Midbrain (tissue), 1 donor: ENCODE measurements around the gene CD247.

Source experiments
- DNase-seq: peaks from one replicate; lab custom pipeline; 2025; lab: John Stamatoyannopoulos, UW

CD247 gene

GRCh38 chr1:167542109-167543032 is 24.0 kb upstream of the CD247 start:
- no peak for DNase-seq

- DNase-seq, result no peak
These were observed 23.3 kb upstream of the CD247 start for GRCh38 chr1:167541610-167542009.

- DNase-seq, result no peak
These were observed 22.7 kb upstream of the CD247 start for GRCh38 chr1:167541003-167541402.

- no peak for DNase-seq
These were observed 20.3 kb upstream of the CD247 start for GRCh38 chr1:167538657-167539056.

- DNase-seq, result peak; percentile 83
These were observed 15.5 kb upstream of the CD247 start for GRCh38 chr1:167533851-167534300.

GRCh38 chr1:167532964-167533824 is 14.9 kb upstream of the CD247 start:
- DNase-seq, result no peak

GRCh38 chr1:167532375-167532774 is 14.0 kb upstream of the CD247 start:
- no peak for DNase-seq

- DNase-seq, result no peak
These were observed 11.6 kb upstream of the CD247 start for GRCh38 chr1:167529829-167530474.

- DNase-seq, result no peak
These were observed 9.9 kb upstream of the CD247 start for GRCh38 chr1:167528057-167528728.

GRCh38 chr1:167526667-167527383 is 8.5 kb upstream of the CD247 start:
- no peak for DNase-seq

- DNase-seq, result peak; percentile 54
These were observed 6.3 kb upstream of the CD247 start for GRCh38 chr1:167524651-167525050.

- no peak for DNase-seq
These were observed 3.9 kb upstream of the CD247 start for GRCh38 chr1:167522246-167522645.

- DNase-seq, result no peak
These were observed 2.4 kb upstream of the CD247 start for GRCh38 chr1:167520711-167521206.

- no peak for DNase-seq
These were observed 596 bp downstream of the CD247 start for GRCh38 chr1:167517535-167518330.

- no peak for DNase-seq
These were observed 1.6 kb downstream of the CD247 start for GRCh38 chr1:167516404-167517388.

- no peak for DNase-seq
These were observed 2.4 kb downstream of the CD247 start for GRCh38 chr1:167515893-167516321.

- DNase-seq, result no peak
These were observed 2.9 kb downstream of the CD247 start for GRCh38 chr1:167515461-167515860.

GRCh38 chr1:167514288-167514687 is 4.0 kb downstream of the CD247 start:
- DNase-seq, result no peak
